Right kidney (tissue), 1 donor: ENCODE measurements around the gene EFHC1.

Source experiments
- DNase-seq: peaks from one replicate; pipeline ENCODE4 v3.0.0-alpha.2; 2016

EFHC1 gene

GRCh38 chr6:52538901-52539354 lies 118.8 kb downstream of the EFHC1 start:
- DNase-seq = no peak

DNA sequence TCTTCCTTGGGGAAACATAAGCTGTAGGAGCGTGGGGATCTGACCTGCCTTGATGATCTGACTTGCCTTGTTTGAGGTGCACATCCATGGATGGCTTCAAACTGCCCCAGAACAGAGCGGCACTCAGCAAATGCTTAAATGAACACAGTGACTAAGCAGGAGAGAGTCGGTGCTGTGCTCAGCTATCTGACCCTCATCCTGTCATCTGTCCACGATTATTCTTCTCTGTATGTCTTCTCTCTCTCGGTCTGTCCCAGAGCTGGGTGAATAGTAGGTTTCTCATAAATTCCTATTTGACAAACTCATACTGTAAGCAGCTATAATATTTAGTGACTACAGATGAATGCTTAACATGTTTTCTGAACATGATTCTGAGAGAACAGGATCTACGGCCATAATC lies 119.5 kb downstream of the EFHC1 start:
- DNase-seq = no peak

GRCh38 chr6:52540286-52540902 lies 120.3 kb downstream of the EFHC1 start:
- DNase-seq = no peak

DNA sequence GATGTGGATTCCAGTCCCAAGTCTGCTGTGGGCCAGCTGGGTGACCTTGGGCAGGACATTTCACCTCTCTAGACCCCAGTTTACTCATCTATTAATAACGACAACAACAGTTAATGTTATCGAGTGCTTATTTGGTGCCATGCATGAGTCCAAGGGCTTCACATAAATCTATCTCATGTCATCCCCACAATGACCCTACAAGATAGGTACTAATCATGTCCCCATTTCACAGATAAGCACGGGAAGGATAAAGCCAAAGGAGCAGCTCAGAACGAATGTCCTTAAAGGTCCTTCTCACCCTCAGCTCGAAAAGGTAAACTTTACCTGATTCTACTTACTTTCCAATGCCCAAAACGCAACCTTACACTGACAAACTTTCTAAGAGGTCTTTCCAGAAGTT lies 121.0 kb downstream of the EFHC1 start:
- DNase-seq = no peak

- DNase-seq = no peak
Observed at GRCh38 chr6:52543262-52543661, 123.1 kb downstream of the EFHC1 start.

- no peak for DNase-seq
Observed at GRCh38 chr6:52543729-52544601, 123.8 kb downstream of the EFHC1 start.

DNA sequence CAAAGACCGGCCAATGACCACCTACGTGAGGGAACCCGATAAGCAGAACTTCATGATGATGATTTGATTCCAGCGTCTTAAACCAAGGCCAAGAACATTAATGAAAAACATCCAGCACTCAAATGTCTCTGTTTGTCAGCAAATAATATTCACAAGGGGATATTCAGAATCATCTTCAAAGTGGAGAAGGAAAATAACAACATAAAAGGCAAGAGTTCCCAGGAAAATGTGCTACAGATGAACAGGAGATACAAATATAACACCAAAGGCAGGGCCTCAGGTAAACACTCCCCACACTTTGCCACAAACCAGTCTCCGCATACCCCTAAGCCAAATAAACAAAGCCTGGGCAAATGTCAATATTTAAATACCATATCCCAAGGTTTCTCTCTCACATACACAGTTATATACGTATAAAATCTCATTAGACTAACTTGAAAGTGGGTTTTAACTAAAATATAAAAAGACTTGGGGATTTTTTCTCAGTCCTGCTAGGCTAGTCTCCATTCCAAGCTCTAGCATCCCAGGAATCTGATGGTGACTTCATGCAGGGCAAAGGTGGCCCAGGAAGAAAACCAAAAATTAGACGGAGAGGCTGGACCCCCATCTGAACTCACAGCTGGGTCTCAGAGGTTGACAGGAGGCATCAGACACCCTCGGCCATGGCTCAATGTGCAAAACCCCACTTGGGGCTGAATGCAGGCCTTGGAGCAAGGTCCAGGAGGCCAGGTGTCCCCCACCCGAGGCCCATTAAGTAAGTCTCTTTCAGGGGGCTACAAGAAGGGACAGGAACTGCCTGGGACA lies 124.7 kb downstream of the EFHC1 start:
- no peak for DNase-seq

GRCh38 chr6:52545406-52546119 lies 125.4 kb downstream of the EFHC1 start:
- DNase-seq = no peak

DNA sequence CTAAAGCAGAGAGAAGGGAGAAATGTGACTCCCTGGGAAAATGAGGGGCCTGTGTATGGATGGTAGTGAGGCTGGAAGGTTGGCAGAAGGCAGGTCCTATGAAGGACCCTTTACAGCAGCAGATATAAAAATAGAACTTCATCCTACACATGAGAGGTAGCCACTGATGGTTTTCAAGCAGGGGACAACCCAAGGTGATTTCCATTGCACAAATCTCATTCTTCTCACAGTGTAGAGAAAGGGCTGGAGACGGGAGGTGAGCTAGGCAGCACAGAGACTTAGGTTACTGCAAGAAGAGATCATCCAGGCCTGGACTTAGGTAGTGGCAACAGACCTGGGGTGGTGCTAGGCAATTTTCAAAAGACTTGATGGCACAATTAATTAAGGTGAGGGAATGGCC lies 126.0 kb downstream of the EFHC1 start:
- DNase-seq = no peak

- no peak for DNase-seq
Observed at GRCh38 chr6:52546678-52547077, 126.5 kb downstream of the EFHC1 start.

DNA sequence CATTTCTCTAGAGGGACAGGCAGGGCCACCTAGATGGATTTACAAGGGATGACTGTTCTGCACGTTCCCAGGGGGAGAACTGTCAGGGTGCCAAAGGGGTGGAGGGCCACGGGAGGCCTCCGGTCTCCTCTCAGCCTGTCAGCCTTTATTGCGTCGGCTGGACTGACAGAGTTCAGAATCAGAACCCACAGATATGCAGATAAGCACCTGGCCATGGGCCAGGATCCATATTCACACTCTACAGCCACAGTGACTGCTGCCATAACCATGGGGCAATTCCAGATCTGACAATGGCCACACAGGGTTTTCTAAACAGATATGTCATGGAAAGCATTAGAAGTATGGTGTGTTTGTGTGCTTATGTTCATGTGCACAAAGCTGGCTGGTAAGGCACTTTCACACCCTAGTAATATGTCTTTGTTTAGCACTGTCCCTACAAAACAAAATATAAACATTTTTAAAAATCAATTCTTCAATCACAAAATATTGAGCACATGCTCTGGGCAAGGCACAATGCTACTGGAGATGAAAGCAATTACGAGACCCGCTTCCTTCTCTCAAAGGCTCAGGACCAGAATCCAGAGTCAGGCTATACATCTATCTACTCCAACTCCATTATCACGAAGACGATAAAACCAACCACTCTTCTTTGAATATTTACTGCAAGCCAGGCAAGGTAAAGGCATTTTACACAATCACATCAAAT lies 127.7 kb downstream of the EFHC1 start:
- DNase-seq = no peak

- no peak for DNase-seq
Observed at GRCh38 chr6:52548353-52548713, 128.2 kb downstream of the EFHC1 start.

GRCh38 chr6:52548999-52549398 lies 128.9 kb downstream of the EFHC1 start:
- no peak for DNase-seq

DNA sequence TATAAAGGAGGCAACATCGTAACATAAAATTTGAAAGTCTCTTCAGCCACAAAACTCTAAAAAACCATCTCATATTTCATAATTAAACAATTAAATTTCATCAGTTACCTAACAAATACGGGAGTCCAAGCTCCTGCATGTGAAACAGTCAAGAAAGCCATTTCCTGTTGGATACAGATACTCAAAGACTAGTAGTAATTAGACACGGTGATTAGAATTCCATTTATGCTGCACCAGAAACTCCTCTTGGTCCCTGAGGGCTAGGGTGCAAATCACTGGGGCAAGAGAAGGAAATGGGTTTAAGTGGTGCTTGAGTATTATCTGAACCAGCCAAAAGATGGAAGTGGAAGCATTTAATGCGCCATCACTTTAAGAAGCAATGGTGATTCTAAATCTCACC lies 129.3 kb downstream of the EFHC1 start:
- no peak for DNase-seq

DNA sequence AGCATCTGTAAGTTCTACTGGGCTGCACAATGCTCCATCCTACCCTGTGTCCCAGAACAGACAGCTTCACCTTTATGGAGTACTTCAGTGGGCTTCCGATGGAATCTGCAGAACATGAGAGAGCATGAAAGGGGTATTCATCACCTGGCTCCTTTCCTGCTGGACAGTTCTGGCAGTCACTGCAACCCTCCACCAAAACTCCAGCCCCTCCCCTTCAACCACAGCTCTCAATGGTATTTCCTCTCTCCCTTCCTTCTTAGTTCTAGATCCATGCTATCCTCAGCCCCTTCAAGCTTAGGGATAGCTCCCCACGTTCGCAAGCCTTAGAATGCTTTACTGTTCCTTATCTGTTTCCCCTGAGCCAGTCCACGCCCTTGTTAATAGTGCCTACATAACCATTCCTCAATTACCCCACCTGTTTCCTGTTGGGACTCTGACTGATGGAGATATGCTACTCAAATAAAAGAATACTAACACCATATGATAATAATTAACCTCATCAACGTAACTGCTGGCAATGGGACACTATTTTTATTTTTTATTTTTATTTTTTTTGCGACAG lies 130.0 kb downstream of the EFHC1 start:
- no peak for DNase-seq

GRCh38 chr6:52550870-52551269 lies 130.7 kb downstream of the EFHC1 start:
- DNase-seq = no peak

DNA sequence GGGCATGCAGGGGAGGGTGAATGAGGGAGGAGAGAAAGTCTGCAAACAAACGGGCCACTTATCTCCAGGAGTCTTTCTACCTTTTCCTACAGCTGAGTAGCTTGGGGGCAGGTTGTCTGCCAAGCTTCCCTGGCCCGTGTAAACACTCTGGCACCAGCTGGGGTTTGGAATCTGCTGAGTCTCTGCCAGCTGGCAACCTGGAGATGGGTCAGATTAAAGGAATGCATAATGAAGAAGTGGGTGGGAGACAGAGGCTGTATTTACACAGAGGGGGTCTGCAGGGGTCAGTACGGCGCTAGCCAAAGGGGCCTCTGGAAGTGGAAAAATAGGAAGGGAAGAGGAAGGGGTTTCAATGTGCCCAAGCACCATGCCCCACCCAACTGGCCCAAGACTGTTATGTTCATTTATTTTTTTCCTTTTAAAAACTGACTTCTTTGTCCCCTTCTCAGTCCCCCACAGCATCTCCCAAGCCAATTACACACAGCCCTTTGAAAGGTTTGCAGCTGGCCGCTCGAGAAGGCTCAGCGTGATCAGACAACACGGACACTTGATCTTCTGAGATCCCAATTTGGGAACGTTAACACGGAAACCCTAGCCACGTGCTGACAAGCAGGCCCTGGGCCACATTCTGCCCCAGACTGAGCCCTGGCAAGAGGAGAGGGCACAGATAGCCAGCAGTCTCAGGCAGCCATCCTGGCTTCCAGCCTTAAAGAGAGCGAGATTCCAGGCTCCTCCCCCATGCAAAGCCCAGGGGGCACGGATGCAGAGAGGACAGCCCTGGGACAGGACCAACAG lies 131.5 kb downstream of the EFHC1 start:
- DNase-seq = peak; percentile 63

GRCh38 chr6:52552278-52552643 lies 132.1 kb downstream of the EFHC1 start:
- DNase-seq = peak; percentile 30

- DNase-seq = no peak
Observed at GRCh38 chr6:52553158-52553557, 133.0 kb downstream of the EFHC1 start.

DNA sequence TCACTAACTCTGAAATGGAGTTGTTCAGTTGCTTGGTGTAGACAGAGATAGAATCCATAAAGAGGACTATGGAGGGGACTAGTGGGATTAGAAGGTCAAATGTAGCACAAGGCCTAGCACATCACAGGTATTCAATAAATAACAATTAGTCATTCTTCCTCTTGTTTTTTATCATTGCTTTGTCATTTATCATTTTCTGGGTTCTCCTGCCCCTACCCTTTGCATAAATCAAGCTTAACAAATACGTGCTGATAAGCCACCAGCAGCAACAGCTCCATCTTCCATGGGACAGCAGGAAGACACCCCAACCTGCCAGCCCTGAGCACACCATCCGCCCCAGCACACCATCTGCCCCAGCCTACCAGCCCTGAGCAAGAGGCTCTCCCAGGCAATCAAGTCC lies 133.6 kb downstream of the EFHC1 start:
- DNase-seq = no peak
